ENCODE data around the gene B4GALNT3. TPM values are rescaled to one million over a fixed set of nuclear protein-coding genes. Genes with fewer than 3 reads are reported as not detected.

B4GALNT3 gene
- total and polyA plus RNA-seq, 2 experiments from 2014 or later, result 0.11 TPM; not detected in 1

GRCh38 chr12:599756-600155 lies 140.0 kb downstream of the B4GALNT3 start:
- H3K4me3 ChIP-seq, result no peak overlapping the region
- WGBS, 2 experiments (ENCODE audit: low coverage in 1 of 2, low lambda C conversion rate in 2 of 2, missing lambda C conversion rate in 2 of 2), result 80 to 91% methylated on average over 13 of the region's 13 CpGs
- no peaks in the 10 kb centered on the region for H3K36me3 ChIP-seq (ENCODE audit: low read depth)
- no peaks in the 10 kb centered on the region for H3F3A ChIP-seq (ENCODE audit: insufficient read depth)
- no peaks in the 10 kb centered on the region for H4K20me1 ChIP-seq (ENCODE audit: insufficient read depth)
- H3K79me2 ChIP-seq (ENCODE audit: insufficient read depth), result no peaks in the 10 kb centered on the region
- H3K27me3 ChIP-seq (replicated peaks; ENCODE audit: insufficient read depth), result no peaks in the 10 kb centered on the region
- no peaks in the 10 kb centered on the region for H3K9me3 ChIP-seq (ENCODE audit: low read depth)
- H3K4me1 ChIP-seq (ENCODE audit: insufficient read depth), result no peaks in the 10 kb centered on the region
- H3K9ac ChIP-seq, result no peak overlapping the region
- TF ChIP-seq EZH2phosphoT487 (IDR thresholded peaks at IDR 0.05; ENCODE audit: insufficient read depth, low read depth) (no peak), EZH2 (IDR thresholded peaks at IDR 0.05; ENCODE audit: insufficient read depth, poor library complexity, severe bottlenecking) (no peak)
- no peak for DNase-seq
- no peak overlapping the region for H3K4me2 ChIP-seq (ENCODE audit: unreplicated experiment)
- in situ Hi-C loops (cut with MboI), result no loop called here
- no peak overlapping the region for H3K27ac ChIP-seq
- no peak overlapping the region for H2AFZ ChIP-seq
- H3K9me2 ChIP-seq (ENCODE audit: insufficient read depth), result no peaks in the 10 kb centered on the region

- Histone ChIP-seq H2AFZ (no peak overlapping the region), H3K9me2 (ENCODE audit: insufficient read depth) (no peaks in the 10 kb centered on the region), H3K4me3 (no peak overlapping the region), H3K27me3 (replicated peaks; ENCODE audit: insufficient read depth) (no peaks in the 10 kb centered on the region), H3K27ac (no peak overlapping the region), H4K20me1 (ENCODE audit: insufficient read depth) (no peaks in the 10 kb centered on the region), H3K4me1 (ENCODE audit: insufficient read depth) (no peaks in the 10 kb centered on the region), H3K4me2 (ENCODE audit: unreplicated experiment) (no peak overlapping the region), H3K9ac (no peak overlapping the region), H3K79me2 (ENCODE audit: insufficient read depth) (no peaks in the 10 kb centered on the region), H3K9me3 (ENCODE audit: low read depth) (no peaks in the 10 kb centered on the region), H3F3A (ENCODE audit: insufficient read depth) (no peaks in the 10 kb centered on the region), H3K36me3 (ENCODE audit: low read depth) (no peaks in the 10 kb centered on the region)
- in situ Hi-C loops (cut with MboI), result no loop called here
- no peak for DNase-seq
- no peak for TF ChIP-seq EZH2phosphoT487 (IDR thresholded peaks at IDR 0.05; ENCODE audit: insufficient read depth, low read depth)
- WGBS, 2 experiments (ENCODE audit: low coverage in 1 of 2, low lambda C conversion rate in 2 of 2, missing lambda C conversion rate in 2 of 2), result 66 to 70% methylated on average over 7 of the region's 7 CpGs
Measured at GRCh38 chr12:601976-602699, 142.4 kb downstream of the B4GALNT3 start.

- Histone ChIP-seq H2AFZ (no peak overlapping the region), H3F3A (ENCODE audit: insufficient read depth) (no peaks in the 10 kb centered on the region), H3K36me3 (ENCODE audit: low read depth) (no peaks in the 10 kb centered on the region), H3K9ac (no peak overlapping the region), H3K9me2 (ENCODE audit: insufficient read depth) (no peaks in the 10 kb centered on the region), H3K27me3 (replicated peaks; ENCODE audit: insufficient read depth) (no peaks in the 10 kb centered on the region), H3K79me2 (ENCODE audit: insufficient read depth) (no peaks in the 10 kb centered on the region), H3K4me1 (ENCODE audit: insufficient read depth) (no peaks in the 10 kb centered on the region), H3K4me3 (no peak overlapping the region), H3K27ac (no peak overlapping the region), H3K9me3 (ENCODE audit: low read depth) (no peaks in the 10 kb centered on the region), H4K20me1 (ENCODE audit: insufficient read depth) (no peaks in the 10 kb centered on the region), H3K4me2 (ENCODE audit: unreplicated experiment) (no peak overlapping the region)
- no peak for DNase-seq
- TF ChIP-seq EZH2 (IDR thresholded peaks at IDR 0.05; ENCODE audit: insufficient read depth, poor library complexity, severe bottlenecking), result no peak
- TF ChIP-seq EZH2phosphoT487 (IDR thresholded peaks at IDR 0.05; ENCODE audit: insufficient read depth, low read depth), result no peak
- in situ Hi-C loops (cut with MboI), result no loop called here
Measured at GRCh38 chr12:602700-603068, 142.9 kb downstream of the B4GALNT3 start.

- in situ Hi-C loops (cut with MboI), result no loop called here
- 80 to 82% methylated on average over 7 of the region's 7 CpGs for WGBS, 2 experiments (ENCODE audit: low coverage in 1 of 2, low lambda C conversion rate in 2 of 2, missing lambda C conversion rate in 2 of 2)
- TF ChIP-seq EZH2 (IDR thresholded peaks at IDR 0.05; ENCODE audit: insufficient read depth, poor library complexity, severe bottlenecking), result no peak
- TF ChIP-seq EZH2phosphoT487 (IDR thresholded peaks at IDR 0.05; ENCODE audit: insufficient read depth, low read depth), result no peak
- Histone ChIP-seq H3K79me2 (ENCODE audit: insufficient read depth) (no peaks in the 10 kb centered on the region), H3K9ac (no peak overlapping the region), H3K27me3 (replicated peaks; ENCODE audit: insufficient read depth) (no peaks in the 10 kb centered on the region), H3K27ac (no peak overlapping the region), H3K4me2 (ENCODE audit: unreplicated experiment) (no peak overlapping the region), H3K36me3 (ENCODE audit: low read depth) (no peaks in the 10 kb centered on the region), H3K9me2 (ENCODE audit: insufficient read depth) (no peaks in the 10 kb centered on the region), H4K20me1 (ENCODE audit: insufficient read depth) (no peaks in the 10 kb centered on the region), H3F3A (ENCODE audit: insufficient read depth) (no peaks in the 10 kb centered on the region), H3K4me1 (ENCODE audit: insufficient read depth) (peaks cover 2% of the 10 kb centered on the region), H3K9me3 (ENCODE audit: low read depth) (no peaks in the 10 kb centered on the region), H2AFZ (no peak overlapping the region), H3K4me3 (no peak overlapping the region)
- no peak for DNase-seq
Measured at GRCh38 chr12:604956-605355, 145.2 kb downstream of the B4GALNT3 start.

- Histone ChIP-seq H3K4me2 (ENCODE audit: unreplicated experiment) (no peak overlapping the region), H3K27ac (no peak overlapping the region), H3K36me3 (ENCODE audit: low read depth) (no peaks in the 10 kb centered on the region), H2AFZ (no peak overlapping the region), H3K9me2 (ENCODE audit: insufficient read depth) (no peaks in the 10 kb centered on the region), H3K4me3 (no peak overlapping the region), H3K9ac (no peak overlapping the region), H3F3A (ENCODE audit: insufficient read depth) (no peaks in the 10 kb centered on the region), H3K4me1 (ENCODE audit: insufficient read depth) (peaks cover 10% of the 10 kb centered on the region), H3K79me2 (ENCODE audit: insufficient read depth) (no peaks in the 10 kb centered on the region), H4K20me1 (ENCODE audit: insufficient read depth) (no peaks in the 10 kb centered on the region), H3K27me3 (replicated peaks; ENCODE audit: insufficient read depth) (no peaks in the 10 kb centered on the region), H3K9me3 (ENCODE audit: low read depth) (no peaks in the 10 kb centered on the region)
- TF ChIP-seq EZH2 (IDR thresholded peaks at IDR 0.05; ENCODE audit: insufficient read depth, poor library complexity, severe bottlenecking), result no peak
- TF ChIP-seq EZH2phosphoT487 (IDR thresholded peaks at IDR 0.05; ENCODE audit: insufficient read depth, low read depth), result no peak
- no peak for DNase-seq
- WGBS, 2 experiments (ENCODE audit: low coverage in 1 of 2, low lambda C conversion rate in 2 of 2, missing lambda C conversion rate in 2 of 2), result 24 to 28% methylated on average over 5 of the region's 5 CpGs
- in situ Hi-C loops (cut with MboI), result no loop called here
Measured at GRCh38 chr12:607541-608001, 147.8 kb downstream of the B4GALNT3 start.
